H9 (cell line): Measurements from ENCODE around the gene EPS8. TPM values are rescaled to one million over a fixed set of nuclear protein-coding genes. Genes with fewer than 3 reads are reported as not detected.
A peak's percentile ranks its signal among the peaks of the same experiment; 100 is the strongest.

ENCODE experiments used
- DNase-seq: peaks from one replicate; pipeline ENCODE4 v3.0.0-alpha.2; 2017
- H2AFZ ChIP-seq: one replicate; pipeline ENCODE4 v1.6.1; 2013; ENCODE audit warnings: mild to moderate bottlenecking, low read length, control low read depth, moderate library complexity
- H2AK5ac ChIP-seq: 2 replicates; pipeline ENCODE4 v1.6.1; 2013; ENCODE audit warnings: low read length, control low read depth, mixed read lengths; ENCODE audit not compliant: insufficient read length
- H2BK120ac ChIP-seq: one replicate; pipeline ENCODE4 v1.6.1; 2013; ENCODE audit warnings: low read depth, mild to moderate bottlenecking, low read length, control low read depth, inconsistent platforms; ENCODE audit not compliant: poor library complexity, severe bottlenecking
- H2BK12ac ChIP-seq: 2 replicates; pipeline ENCODE4 v1.6.1; 2013; ENCODE audit warnings: low read length, control low read depth, mixed read lengths, low read depth; ENCODE audit not compliant: insufficient read length
- H2BK15ac ChIP-seq: 2 replicates; pipeline ENCODE4 v1.6.1; 2013; ENCODE audit warnings: low read depth, low read length, control low read depth
- H2BK20ac ChIP-seq: one replicate; pipeline ENCODE4 v1.6.1; 2013; ENCODE audit warnings: low read depth, mild to moderate bottlenecking, low read length, control low read depth, inconsistent platforms; ENCODE audit not compliant: poor library complexity, severe bottlenecking
- H2BK5ac ChIP-seq: 2 replicates; pipeline ENCODE4 v1.6.1; 2013; ENCODE audit warnings: low read length, control low read depth, mixed read lengths; ENCODE audit not compliant: insufficient read length
- H3K14ac ChIP-seq: 2 replicates; pipeline ENCODE4 v1.6.1; 2013; ENCODE audit warnings: low read length, control low read depth; ENCODE audit not compliant: insufficient read depth
- H3K18ac ChIP-seq: 2 replicates; pipeline ENCODE4 v1.6.1; 2013; ENCODE audit warnings: low read depth, mild to moderate bottlenecking, mixed read lengths, low read length, control low read depth; ENCODE audit not compliant: insufficient read length
- H3K23ac ChIP-seq: 2 replicates; pipeline ENCODE4 v1.6.1; 2013; ENCODE audit warnings: low read length, control low read depth, mixed read lengths, low read depth; ENCODE audit not compliant: insufficient read length
- H3K23me2 ChIP-seq: 2 replicates; pipeline ENCODE4 v1.6.1; 2013; ENCODE audit warnings: low read depth, mild to moderate bottlenecking, mixed read lengths, low read length, control low read depth; ENCODE audit not compliant: insufficient read length, poor library complexity, severe bottlenecking
- H3K27ac ChIP-seq: 2 replicates; pipeline ENCODE4 v1.5.1; 2013; ENCODE audit warnings: low read length, control low read depth, mixed read lengths, low read depth; ENCODE audit not compliant: insufficient read length
- H3K27me3 ChIP-seq: 2 replicates; pipeline ENCODE4 v1.6.1; 2013; ENCODE audit warnings: low read length, control low read depth, inconsistent platforms; ENCODE audit not compliant: insufficient read depth
- H3K4ac ChIP-seq: 2 replicates; pipeline ENCODE4 v1.6.1; 2013; ENCODE audit warnings: low read depth, mild to moderate bottlenecking, control low read depth, inconsistent platforms, low read length, moderate library complexity
- H3K4me1 ChIP-seq: 2 replicates; pipeline ENCODE4 v1.6.1; 2013; ENCODE audit warnings: low read length, control low read depth, inconsistent platforms; ENCODE audit not compliant: insufficient read depth
- H3K4me2 ChIP-seq: 2 replicates; pipeline ENCODE4 v1.6.1; 2013; ENCODE audit warnings: low read length, control low read depth, mixed read lengths; ENCODE audit not compliant: insufficient read length, insufficient read depth
- H3K56ac ChIP-seq: 2 replicates; pipeline ENCODE4 v1.6.1; 2013; ENCODE audit warnings: low read depth, mild to moderate bottlenecking, mixed read lengths, low read length, control low read depth; ENCODE audit not compliant: insufficient read length
- H3K79me1 ChIP-seq: 2 replicates; pipeline ENCODE4 v1.6.1; 2013; ENCODE audit warnings: low read depth, mild to moderate bottlenecking, moderate library complexity, low read length, control low read depth, inconsistent platforms; ENCODE audit not compliant: insufficient read depth, poor library complexity, severe bottlenecking
- H3K79me2 ChIP-seq: 2 replicates; pipeline ENCODE4 v1.6.1; 2013; ENCODE audit warnings: low read length, control low read depth, inconsistent platforms; ENCODE audit not compliant: insufficient read depth
- H3K9ac ChIP-seq: 2 replicates; pipeline ENCODE4 v1.6.1; 2013; ENCODE audit warnings: low read length, control low read depth, mixed read lengths; ENCODE audit not compliant: insufficient read length; ENCODE audit errors: extremely low read depth
- H3K9me3 ChIP-seq: one replicate; pipeline ENCODE4 v1.6.1; 2013; ENCODE audit warnings: low read depth, low read length, inconsistent platforms; ENCODE audit not compliant: control insufficient read depth
- H3T11ph ChIP-seq: one replicate; pipeline ENCODE4 v1.6.1; 2013; ENCODE audit warnings: mild to moderate bottlenecking, low read length, control low read depth, inconsistent platforms
- H4K20me1 ChIP-seq: one replicate; pipeline ENCODE4 v1.6.1; 2013; ENCODE audit not compliant: control insufficient read depth, insufficient read length, insufficient read depth
- H4K5ac ChIP-seq: 2 replicates; pipeline ENCODE4 v1.6.1; 2013; ENCODE audit warnings: low read depth, mild to moderate bottlenecking, mixed read lengths, low read length, control low read depth; ENCODE audit not compliant: insufficient read length
- H4K8ac ChIP-seq: replicated peaks from 2 replicates; pipeline ENCODE4 v1.6.1; 2013; ENCODE audit warnings: low read length, control low read depth, mixed read lengths, low read depth; ENCODE audit not compliant: insufficient read length
- H4K91ac ChIP-seq: 2 replicates; pipeline ENCODE4 v1.6.1; 2013; ENCODE audit warnings: low read depth, mild to moderate bottlenecking, moderate library complexity, mixed read lengths, low read length, control low read depth; ENCODE audit not compliant: insufficient read length
- H3K27ac Mint-ChIP-seq, 3 experiments: 2 replicates in 2 of 3; 3 replicates in 1 of 3; pipeline ENCODE4 v1.8.0; 2020 to 2021; ENCODE audit warnings: mixed read lengths in 3 of 3, mild to moderate bottlenecking in 1 of 3, moderate library complexity in 1 of 3
- H3K27me3 Mint-ChIP-seq: 2 replicates; pipeline ENCODE4 v1.8.0; 2021; ENCODE audit warnings: low read depth, mild to moderate bottlenecking, moderate library complexity, mixed read lengths
- H3K36me3 Mint-ChIP-seq, 3 experiments: 2 replicates in 2 of 3; 3 replicates in 1 of 3; pipeline ENCODE4 v1.8.0; 2020 to 2021; ENCODE audit warnings: low read depth in 3 of 3, mixed read lengths in 3 of 3; ENCODE audit not compliant: insufficient read depth in 1 of 3
- H3K4me1 Mint-ChIP-seq, 2 experiments: 2 replicates each; pipeline ENCODE4 v1.8.0; 2020; ENCODE audit warnings: mixed read lengths in 2 of 2
- H3K4me3 Mint-ChIP-seq, 2 experiments: 2 replicates in 1 of 2; 3 replicates in 1 of 2; pipeline ENCODE4 v1.8.0; 2020 to 2021; ENCODE audit warnings: mild to moderate bottlenecking in 2 of 2, mixed read lengths in 2 of 2, moderate library complexity in 1 of 2
- H3K9me3 Mint-ChIP-seq, 2 experiments: 2 replicates in 1 of 2; 3 replicates in 1 of 2; pipeline ENCODE4 v1.8.0; 2020; ENCODE audit warnings: mild to moderate bottlenecking in 2 of 2, mixed read lengths in 2 of 2, moderate library complexity in 1 of 2
- CTCF ChIP-seq: fragments of 200-600 bp; sonication (generic); conservative IDR thresholded peaks from 3 replicates; pipeline ENCODE4 v1.8.0; 2021; ENCODE audit warnings: antibody characterized with exemption, mild to moderate bottlenecking
- WGBS: extraction: QIAGEN DNeasy Blood & Tissue Kit; methylation state at CpG from one replicate; pipeline ENCODE4 v1.1.7; 2013; ENCODE audit warnings: missing lambda C conversion rate, low lambda C conversion rate, mixed read lengths; ENCODE audit not compliant: insufficient read length; ENCODE audit errors: extremely low coverage; 5-methylcytosine and 5-hydroxymethylcytosine counted together
- long read RNA-seq: library from polyadenylated mRNA; unstranded; transcript quantifications from one replicate; pipeline ENCODE4 v2.0.0, GENCODE V29; 2020
- total RNA-seq: library from RNA; stranded (reverse); gene quantifications from 2 replicates; pipeline ENCODE4 v1.2.1, GENCODE V29; 2021

Gene EPS8
- total RNA-seq: 1.9 and 2.2 TPM in 2 replicates
- long read RNA-seq, transcript EPS8-221 (21 exons, 3,873 nt): major isoform, 9 of 17 reads
- long read RNA-seq, partial matches to known transcripts: 6 of 17 reads
- long read RNA-seq, other reads (novel, unspliced or antisense): 2 of 17 reads

GRCh38 chr12:15789220-15790171 is at the start of gene EPS8:
Gene EPS8 (minus strand): TSS chr12:15789388. CDS start chr12:15682951, 106,437 bp downstream.
- Histone ChIP-seq H4K8ac (no peak within 1 kb of the TSS), H3K27me3 (peaks cover 3% of the 10 kb centered on the region; the same call in 1 of the 2 replicates), H4K20me1 (no peaks in the 10 kb centered on the region), H3K14ac (peak within 1 kb of the TSS; percentile 96), H3K18ac (peak within 1 kb of the TSS; percentile 91), H2BK120ac (no peak within 1 kb of the TSS), H2AK5ac (no peak within 1 kb of the TSS), H3K4me2 (peak within 1 kb of the TSS; percentile 72), H3K23ac (no peak within 1 kb of the TSS), H2BK12ac (no peak within 1 kb of the TSS), H3K27ac (no peak within 1 kb of the TSS), H2BK20ac (no peak within 1 kb of the TSS), H4K5ac (no peak within 1 kb of the TSS), H3K9me3 (no peaks in the 10 kb centered on the region), H3K79me1 (no peaks in the 10 kb centered on the region), H3K9ac (peak within 1 kb of the TSS; percentile 74), H2BK15ac (no peak within 1 kb of the TSS), H3T11ph (no peak within 1 kb of the TSS), H4K91ac (no peak within 1 kb of the TSS), H3K79me2 (no peaks in the 10 kb centered on the region), H3K4me1 (no peaks in the 10 kb centered on the region), H2AFZ (peak within 1 kb of the TSS; percentile 59), H3K56ac (no peak within 1 kb of the TSS), H3K4ac (no peak within 1 kb of the TSS), H3K23me2 (peaks cover 16% of the 10 kb centered on the region), H2BK5ac (no peak within 1 kb of the TSS)
- DNase-seq: peak; percentile 95
- Mint-ChIP-seq H3K27me3 (peaks cover 69% of the 10 kb centered on the region), H3K27ac (peak within 1 kb of the TSS in 2 of 3 experiments; percentile 1 to 24; a peak in 2 of 7 replicates), H3K9me3 (no peaks in the 10 kb centered on the region; a peak in 1 of 5 replicates), H3K4me3 (peak within 1 kb of the TSS; percentile 77 to 90), H3K36me3 (no peaks in the 10 kb centered on the region), H3K4me1 (peaks cover 16% of the 10 kb centered on the region in 2 experiments)
- WGBS: no CpG with 5 or more reads among the region's 85 CpGs
- TF ChIP-seq CTCF: no peak
